Fibroblast of lung (primary cell): ENCODE data around the gene VAC14. TPM values are rescaled to one million over a fixed set of nuclear protein-coding genes. Genes with fewer than 3 reads are reported as not detected.

ENCODE experiments used
- DNase-seq, 2 donors: peaks; one replicate each; pipeline versions ENCODE4 v3.0.0 to v3.0.0-alpha.2; 2010; ENCODE audit warnings: low read depth in 2 of 2
- H2AFZ ChIP-seq: 2 replicates; pipeline ENCODE4 v1.5.1; 2012; ENCODE audit warnings: low read length, control low read depth, inconsistent platforms
- H3K27ac ChIP-seq: 2 replicates; pipeline ENCODE4 v1.5.1; 2011; ENCODE audit warnings: low read length, control low read depth; ENCODE audit not compliant: insufficient read depth
- H3K27me3 ChIP-seq: 2 replicates; pipeline ENCODE4 v1.5.1; 2011; ENCODE audit warnings: mild to moderate bottlenecking, low read length; ENCODE audit not compliant: control insufficient read depth, insufficient read depth
- H3K36me3 ChIP-seq: 2 replicates; pipeline ENCODE4 v1.5.1; 2011; ENCODE audit warnings: low read length; ENCODE audit not compliant: control insufficient read depth, insufficient read depth
- H3K4me1 ChIP-seq: 2 replicates; pipeline ENCODE4 v1.5.1; 2011; ENCODE audit warnings: low read length; ENCODE audit not compliant: control insufficient read depth, insufficient read depth; ENCODE audit errors: extremely low read depth
- H3K4me2 ChIP-seq: 2 replicates; pipeline ENCODE4 v1.5.1; 2011; ENCODE audit warnings: low read length, control low read depth; ENCODE audit not compliant: insufficient read depth; ENCODE audit errors: extremely low read depth
- H3K4me3 ChIP-seq, 4 experiments: fragments of 200-600 bp in 1 of 4; sonication (generic) in 1 of 4; replicated peaks in 1 of 4; 2 replicates each; pipeline ENCODE4 v1.5.1; 2011 to 2016; ENCODE audit warnings: low read length in 4 of 4, low read depth in 3 of 4, mild to moderate bottlenecking in 3 of 4, control low read depth in 2 of 4, inconsistent platforms in 1 of 4, mixed read lengths in 1 of 4; ENCODE audit not compliant: insufficient read depth in 1 of 4; ENCODE audit errors: control extremely low read depth in 1 of 4
- H3K79me2 ChIP-seq: 2 replicates; pipeline ENCODE4 v1.5.1; 2012; ENCODE audit warnings: mild to moderate bottlenecking, low read length, inconsistent platforms; ENCODE audit not compliant: control insufficient read depth, insufficient read depth
- H3K9ac ChIP-seq: 2 replicates; pipeline ENCODE4 v1.5.1; 2011; ENCODE audit warnings: mild to moderate bottlenecking, low read length, control low read depth; ENCODE audit not compliant: insufficient read depth
- H3K9me3 ChIP-seq: 2 replicates; pipeline ENCODE4 v1.5.1; 2012; ENCODE audit warnings: low read depth, low read length; ENCODE audit not compliant: control insufficient read depth, insufficient read depth
- H4K20me1 ChIP-seq: 2 replicates; pipeline ENCODE4 v1.5.1; 2011; ENCODE audit warnings: low read length; ENCODE audit not compliant: control insufficient read depth, insufficient read depth; ENCODE audit errors: extremely low read depth
- CTCF ChIP-seq, 2 donors: IDR thresholded peaks in 1 of 2; conservative IDR thresholded peaks in 1 of 2; 1 replicate in 1 of 2; 2 replicates in 1 of 2; pipeline ENCODE4 v1.5.1; 2011 to 2012; ENCODE audit warnings: low read length in 2 of 2, control low read depth in 1 of 2, inconsistent platforms in 1 of 2, low read depth in 1 of 2, mild to moderate bottlenecking in 1 of 2
- EZH2 ChIP-seq: IDR thresholded peaks from 2 replicates; pipeline ENCODE4 v1.5.1; 2012; ENCODE audit warnings: low read length, control low read depth, mild to moderate bottlenecking; ENCODE audit errors: missing control alignments
- polyA plus RNA-seq, 2 donors: library from polyadenylated mRNA; depleted of rRNA in 1 of 2; stranded (reverse) in 1 of 2; unstranded in 1 of 2; fragments of >200 nt; gene quantifications; 2 replicates each; pipeline ENCODE4 v1.2.1, GENCODE V29; 2011 to 2012; ENCODE audit warnings: missing spikeins in 1 of 2
- total RNA-seq: library from RNA; depleted of rRNA; stranded (reverse); fragments of >200 nt; gene quantifications from 2 replicates; pipeline ENCODE4 v1.2.1, GENCODE V29; 2014

VAC14 gene
- total and polyA plus RNA-seq, 2 donors (not counting 1 experiment from before 2014, with no cell fraction given) = 25.0 to 29.2 TPM

GRCh38 chr16:70730944-70731343 is 70.0 kb downstream of the VAC14 start:
- Histone ChIP-seq H3K36me3 (peaks cover 5% of the 10 kb centered on the region), H3K79me2 (no peaks in the 10 kb centered on the region), H3K4me3 (no peak overlapping the region), H3K9me3 (no peaks in the 10 kb centered on the region), H2AFZ (no peak overlapping the region), H3K9ac (no peak overlapping the region), H3K4me1 (peaks cover 17% of the 10 kb centered on the region), H3K4me2 (no peak overlapping the region), H3K27ac (no peak overlapping the region), H4K20me1 (no peaks in the 10 kb centered on the region), H3K27me3 (no peaks in the 10 kb centered on the region)
- DNase-seq = no peak
- TF ChIP-seq CTCF (conservative IDR thresholded peaks at IDR 0.05 in 1 of 2, IDR thresholded peaks at IDR 0.05 in 1 of 2; ENCODE audit: low read depth in 1 of 2, low read length in 2 of 2) = no peak
- no peak for TF ChIP-seq EZH2

- Histone ChIP-seq H3K9me3 (no peaks in the 10 kb centered on the region), H3K27me3 (no peaks in the 10 kb centered on the region), H3K4me3 (no peak overlapping the region), H2AFZ (no peak overlapping the region), H3K9ac (no peak overlapping the region), H3K36me3 (peaks cover 5% of the 10 kb centered on the region), H4K20me1 (no peaks in the 10 kb centered on the region), H3K79me2 (no peaks in the 10 kb centered on the region), H3K27ac (no peak overlapping the region), H3K4me2 (no peak overlapping the region), H3K4me1 (peaks cover 19% of the 10 kb centered on the region)
- DNase-seq = no peak
- TF ChIP-seq EZH2 (no peak), CTCF (conservative IDR thresholded peaks at IDR 0.05 in 1 of 2, IDR thresholded peaks at IDR 0.05 in 1 of 2; ENCODE audit: low read depth in 1 of 2, low read length in 2 of 2) (no peak)
These were observed 70.9 kb downstream of the VAC14 start for GRCh38 chr16:70730031-70730430.

- no peaks in the 10 kb centered on the region for H3K79me2 ChIP-seq
- no peak overlapping the region for H2AFZ ChIP-seq
- no peak for DNase-seq
- no peaks in the 10 kb centered on the region for H4K20me1 ChIP-seq
- no peaks in the 10 kb centered on the region for H3K27me3 ChIP-seq
- H3K4me3 ChIP-seq = no peak overlapping the region
- no peak overlapping the region for H3K27ac ChIP-seq
- peaks cover 17% of the 10 kb centered on the region for H3K4me1 ChIP-seq
- H3K9ac ChIP-seq = no peak overlapping the region
- TF ChIP-seq CTCF (conservative IDR thresholded peaks at IDR 0.05 in 1 of 2, IDR thresholded peaks at IDR 0.05 in 1 of 2; ENCODE audit: low read depth in 1 of 2, low read length in 2 of 2) = no peak
- TF ChIP-seq EZH2 = no peak
- no peak overlapping the region for H3K4me2 ChIP-seq
- H3K36me3 ChIP-seq = peaks cover 5% of the 10 kb centered on the region
- H3K9me3 ChIP-seq = no peaks in the 10 kb centered on the region
These were observed 71.7 kb downstream of the VAC14 start for GRCh38 chr16:70729292-70729691.
